ENCODE measurements around the gene DENND1A.

DENND1A gene

GRCh38 chr9:123757547-123757946 lies 172.4 kb downstream of the DENND1A start:
- Mint-ChIP-seq H3K27ac (no peak overlapping the region), H3K36me3 (ENCODE audit: low read depth) (peaks cover 9% of the 10 kb centered on the region), H3K9me3 (no peaks in the 10 kb centered on the region), H3K4me1 (peaks cover 24% of the 10 kb centered on the region), H3K27me3 (ENCODE audit: low read depth, poor library complexity) (peaks cover 3% of the 10 kb centered on the region), H3K4me3 (no peak overlapping the region)
- TF ChIP-seq, protein P1, sequence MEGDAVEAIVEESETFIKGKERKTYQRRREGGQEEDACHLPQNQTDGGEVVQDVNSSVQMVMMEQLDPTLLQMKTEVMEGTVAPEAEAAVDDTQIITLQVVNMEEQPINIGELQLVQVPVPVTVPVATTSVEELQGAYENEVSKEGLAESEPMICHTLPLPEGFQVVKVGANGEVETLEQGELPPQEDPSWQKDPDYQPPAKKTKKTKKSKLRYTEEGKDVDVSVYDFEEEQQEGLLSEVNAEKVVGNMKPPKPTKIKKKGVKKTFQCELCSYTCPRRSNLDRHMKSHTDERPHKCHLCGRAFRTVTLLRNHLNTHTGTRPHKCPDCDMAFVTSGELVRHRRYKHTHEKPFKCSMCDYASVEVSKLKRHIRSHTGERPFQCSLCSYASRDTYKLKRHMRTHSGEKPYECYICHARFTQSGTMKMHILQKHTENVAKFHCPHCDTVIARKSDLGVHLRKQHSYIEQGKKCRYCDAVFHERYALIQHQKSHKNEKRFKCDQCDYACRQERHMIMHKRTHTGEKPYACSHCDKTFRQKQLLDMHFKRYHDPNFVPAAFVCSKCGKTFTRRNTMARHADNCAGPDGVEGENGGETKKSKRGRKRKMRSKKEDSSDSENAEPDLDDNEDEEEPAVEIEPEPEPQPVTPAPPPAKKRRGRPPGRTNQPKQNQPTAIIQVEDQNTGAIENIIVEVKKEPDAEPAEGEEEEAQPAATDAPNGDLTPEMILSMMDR (IDR thresholded peaks at IDR 0.05): no peak
- no peak for DNase-seq

GRCh38 chr9:123756484-123757106 lies 173.3 kb downstream of the DENND1A start:
- TF ChIP-seq, protein P1 (IDR thresholded peaks at IDR 0.05): no peak
- peaks cover 27% of the 10 kb centered on the region for H3K4me1 Mint-ChIP-seq
- H3K27me3 Mint-ChIP-seq (ENCODE audit: low read depth, poor library complexity): peaks cover 3% of the 10 kb centered on the region
- no peak overlapping the region for H3K27ac Mint-ChIP-seq
- no peaks in the 10 kb centered on the region for H3K9me3 Mint-ChIP-seq
- no peak overlapping the region for H3K4me3 Mint-ChIP-seq
- no peak for DNase-seq
- peaks cover 15% of the 10 kb centered on the region for H3K36me3 Mint-ChIP-seq (ENCODE audit: low read depth)

DNA sequence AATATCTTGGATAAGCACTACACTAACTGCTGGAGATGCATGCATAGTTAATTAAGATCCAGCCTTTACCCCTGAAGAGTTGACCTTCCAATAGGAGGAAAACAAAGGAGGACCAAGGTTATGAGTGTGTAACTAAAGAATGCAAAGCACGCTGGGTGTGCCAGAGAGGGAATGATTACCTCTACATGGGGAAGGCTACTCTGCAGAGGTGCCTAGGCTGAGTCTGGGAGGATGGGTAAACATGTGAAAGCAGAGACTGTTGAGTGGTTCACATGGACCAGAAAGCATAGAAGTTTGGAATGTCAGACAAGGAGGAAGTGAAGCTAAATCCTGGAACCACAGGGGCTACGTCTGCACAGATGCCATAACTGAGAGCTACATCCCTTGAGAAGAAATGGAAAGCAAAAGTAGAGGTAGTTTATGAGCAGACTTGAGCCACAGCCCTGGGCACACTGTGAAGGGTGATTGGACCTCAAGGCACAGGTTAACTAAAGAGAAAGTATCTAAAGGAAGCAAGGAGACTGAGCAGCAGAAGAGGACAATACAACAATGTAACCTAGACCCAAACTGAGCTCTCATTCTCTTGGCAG lies 176.2 kb downstream of the DENND1A start:
- Mint-ChIP-seq H3K4me3 (no peak overlapping the region), H3K9me3 (no peaks in the 10 kb centered on the region), H3K27ac (no peak overlapping the region), H3K36me3 (ENCODE audit: low read depth) (peaks cover 16% of the 10 kb centered on the region), H3K4me1 (peaks cover 49% of the 10 kb centered on the region), H3K27me3 (ENCODE audit: low read depth, poor library complexity) (peaks cover 3% of the 10 kb centered on the region)
- TF ChIP-seq, protein P1 (IDR thresholded peaks at IDR 0.05): no peak
- DNase-seq: no peak

- Mint-ChIP-seq H3K27ac (no peak overlapping the region), H3K9me3 (no peaks in the 10 kb centered on the region), H3K27me3 (ENCODE audit: low read depth, poor library complexity) (peaks cover 3% of the 10 kb centered on the region), H3K4me1 (peaks cover 54% of the 10 kb centered on the region), H3K36me3 (ENCODE audit: low read depth) (peaks cover 16% of the 10 kb centered on the region), H3K4me3 (no peak overlapping the region)
- TF ChIP-seq, protein P1 (IDR thresholded peaks at IDR 0.05): no peak
- no peak for DNase-seq
Measured at GRCh38 chr9:123753016-123753415, 176.9 kb downstream of the DENND1A start.

DNA sequence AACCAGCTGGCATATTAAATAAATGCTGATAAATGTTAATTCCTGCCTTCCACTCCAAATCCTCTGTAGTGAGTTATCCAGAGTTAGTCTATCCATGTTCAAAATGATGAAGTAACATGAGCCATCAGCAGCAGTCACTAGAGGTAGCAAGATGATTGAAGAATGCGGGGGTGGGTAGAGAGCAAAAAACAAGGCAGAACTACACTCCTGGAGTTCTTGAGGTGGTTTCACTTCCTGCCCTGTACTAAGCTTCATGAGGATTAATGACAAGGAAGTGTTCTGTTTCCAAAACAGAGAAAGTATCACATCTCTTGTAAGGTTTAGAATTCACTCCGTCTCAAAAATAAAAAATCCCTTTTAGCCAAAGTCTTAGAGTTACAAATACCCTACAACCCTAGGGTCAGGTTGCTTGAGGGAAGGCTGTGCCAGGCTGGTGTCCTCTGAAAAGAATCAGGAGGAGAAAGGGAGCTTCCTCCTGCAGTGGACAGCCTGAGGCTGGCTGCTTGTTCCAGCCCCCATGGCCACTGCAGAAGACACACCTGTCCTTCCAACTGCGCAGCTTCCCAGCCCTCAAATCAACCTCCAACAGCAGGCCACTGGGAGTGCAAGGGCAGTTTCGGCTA lies 180.2 kb downstream of the DENND1A start:
- DNase-seq: no peak
- Mint-ChIP-seq H3K4me1 (peaks cover 42% of the 10 kb centered on the region), H3K4me3 (no peak overlapping the region), H3K36me3 (ENCODE audit: low read depth) (peaks cover 11% of the 10 kb centered on the region), H3K9me3 (no peaks in the 10 kb centered on the region), H3K27ac (peak overlapping the region; percentile 62), H3K27me3 (ENCODE audit: low read depth, poor library complexity) (peaks cover 3% of the 10 kb centered on the region)
- TF ChIP-seq, protein P1 (IDR thresholded peaks at IDR 0.05): no peak
